ENCODE measurements around the gene ZNF407. TPM values are rescaled to one million over a fixed set of nuclear protein-coding genes. Genes with fewer than 3 reads are reported as not detected.

Gene ZNF407
- total RNA-seq, 1 donor from 2014 or later: 14.2 TPM

DNA sequence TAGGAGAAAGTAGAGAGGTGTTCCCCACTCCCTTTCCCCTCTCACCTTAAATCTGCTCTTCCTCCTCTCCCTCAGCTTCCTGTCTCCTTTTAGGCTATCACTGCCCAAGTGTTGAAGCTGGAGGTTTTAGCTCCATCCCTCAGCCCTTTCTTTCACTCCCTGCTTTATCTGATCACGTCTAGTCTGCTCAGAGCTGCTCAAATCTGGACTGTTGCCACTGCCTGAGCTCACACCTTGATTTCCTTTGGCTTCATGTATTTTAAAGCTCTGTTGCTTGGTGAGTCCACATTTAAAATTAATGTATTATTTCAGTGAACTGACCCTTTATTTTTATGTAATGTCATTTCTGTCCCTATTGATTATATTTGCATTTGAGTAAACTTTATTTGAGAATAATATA is 374.7 kb downstream of the ZNF407 start:
- Mint-ChIP-seq H3K36me3 (ENCODE audit: unreplicated experiment) (no peaks in the 10 kb centered on the region), H3K27me3 (ENCODE audit: unreplicated experiment) (no peaks in the 10 kb centered on the region), H3K4me3 (ENCODE audit: unreplicated experiment) (no peak overlapping the region), H3K4me1 (ENCODE audit: unreplicated experiment) (no peaks in the 10 kb centered on the region), H3K9me3 (ENCODE audit: unreplicated experiment) (peaks cover 6% of the 10 kb centered on the region), H3K27ac (ENCODE audit: unreplicated experiment) (no peak overlapping the region)
- no peak for DNase-seq (ENCODE audit: extremely low spot score, unreplicated experiment)
- TF ChIP-seq, protein P1, sequence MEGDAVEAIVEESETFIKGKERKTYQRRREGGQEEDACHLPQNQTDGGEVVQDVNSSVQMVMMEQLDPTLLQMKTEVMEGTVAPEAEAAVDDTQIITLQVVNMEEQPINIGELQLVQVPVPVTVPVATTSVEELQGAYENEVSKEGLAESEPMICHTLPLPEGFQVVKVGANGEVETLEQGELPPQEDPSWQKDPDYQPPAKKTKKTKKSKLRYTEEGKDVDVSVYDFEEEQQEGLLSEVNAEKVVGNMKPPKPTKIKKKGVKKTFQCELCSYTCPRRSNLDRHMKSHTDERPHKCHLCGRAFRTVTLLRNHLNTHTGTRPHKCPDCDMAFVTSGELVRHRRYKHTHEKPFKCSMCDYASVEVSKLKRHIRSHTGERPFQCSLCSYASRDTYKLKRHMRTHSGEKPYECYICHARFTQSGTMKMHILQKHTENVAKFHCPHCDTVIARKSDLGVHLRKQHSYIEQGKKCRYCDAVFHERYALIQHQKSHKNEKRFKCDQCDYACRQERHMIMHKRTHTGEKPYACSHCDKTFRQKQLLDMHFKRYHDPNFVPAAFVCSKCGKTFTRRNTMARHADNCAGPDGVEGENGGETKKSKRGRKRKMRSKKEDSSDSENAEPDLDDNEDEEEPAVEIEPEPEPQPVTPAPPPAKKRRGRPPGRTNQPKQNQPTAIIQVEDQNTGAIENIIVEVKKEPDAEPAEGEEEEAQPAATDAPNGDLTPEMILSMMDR (IDR thresholded peaks at IDR 0.05): no peak

DNA sequence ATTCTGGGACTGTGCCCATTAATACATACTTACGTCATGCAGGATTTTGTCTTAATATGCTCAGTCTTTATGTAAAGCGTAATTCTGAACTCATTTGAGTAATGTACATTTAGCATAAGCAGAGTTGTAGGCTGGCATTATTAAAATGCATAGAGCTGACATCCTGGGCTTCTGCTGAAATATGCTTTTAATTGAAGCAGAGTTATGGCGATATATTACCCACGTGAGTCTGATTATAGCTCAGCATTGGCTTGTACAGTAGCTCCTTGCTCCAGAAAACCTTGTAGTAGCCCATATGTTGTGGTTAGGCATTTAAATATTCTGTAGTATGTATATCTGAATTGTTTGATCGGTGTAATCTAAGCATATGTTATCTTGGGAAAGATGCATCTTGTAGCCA is 377.3 kb downstream of the ZNF407 start:
- TF ChIP-seq, protein P1 (IDR thresholded peaks at IDR 0.05): no peak
- H3K4me3 Mint-ChIP-seq (ENCODE audit: unreplicated experiment): no peak overlapping the region
- no peaks in the 10 kb centered on the region for H3K4me1 Mint-ChIP-seq (ENCODE audit: unreplicated experiment)
- H3K27ac Mint-ChIP-seq (ENCODE audit: unreplicated experiment): no peak overlapping the region
- no peaks in the 10 kb centered on the region for H3K27me3 Mint-ChIP-seq (ENCODE audit: unreplicated experiment)
- no peaks in the 10 kb centered on the region for H3K36me3 Mint-ChIP-seq (ENCODE audit: unreplicated experiment)
- DNase-seq (ENCODE audit: extremely low spot score, unreplicated experiment): no peak
- no peaks in the 10 kb centered on the region for H3K9me3 Mint-ChIP-seq (ENCODE audit: unreplicated experiment)

DNA sequence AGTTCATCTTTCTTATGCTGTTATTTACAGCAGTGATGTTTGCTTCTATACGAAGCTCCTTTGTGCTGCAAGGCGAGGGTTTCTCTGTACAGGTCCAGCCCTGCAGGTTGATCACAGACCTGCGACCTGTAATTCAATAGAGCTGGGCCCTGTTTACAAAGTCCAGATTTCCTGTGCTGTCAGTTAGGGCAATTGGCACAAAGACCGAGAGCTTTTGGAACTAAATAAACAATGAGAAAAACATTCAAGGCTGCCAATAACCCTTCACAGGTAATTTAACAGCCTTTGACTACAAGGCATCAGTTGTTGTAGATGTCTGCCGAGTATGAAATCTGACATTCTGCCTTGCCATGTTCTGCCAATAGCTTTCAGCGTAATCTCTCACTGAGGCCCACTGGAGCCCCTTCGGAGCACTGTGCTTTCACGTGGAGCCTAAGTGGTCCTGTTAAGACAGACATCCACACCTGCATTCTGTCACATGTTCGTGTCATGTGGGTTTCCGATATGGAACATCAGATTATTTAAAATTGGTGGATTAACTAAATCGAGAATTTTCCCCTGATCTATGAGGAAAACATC is 378.8 kb downstream of the ZNF407 start:
- DNase-seq (ENCODE audit: extremely low spot score, unreplicated experiment): no peak
- no peaks in the 10 kb centered on the region for H3K27me3 Mint-ChIP-seq (ENCODE audit: unreplicated experiment)
- TF ChIP-seq, protein P1 (IDR thresholded peaks at IDR 0.05): no peak
- H3K4me3 Mint-ChIP-seq (ENCODE audit: unreplicated experiment): no peak overlapping the region
- H3K27ac Mint-ChIP-seq (ENCODE audit: unreplicated experiment): no peak overlapping the region
- H3K9me3 Mint-ChIP-seq (ENCODE audit: unreplicated experiment): no peaks in the 10 kb centered on the region
- no peaks in the 10 kb centered on the region for H3K4me1 Mint-ChIP-seq (ENCODE audit: unreplicated experiment)
- H3K36me3 Mint-ChIP-seq (ENCODE audit: unreplicated experiment): no peaks in the 10 kb centered on the region

DNA sequence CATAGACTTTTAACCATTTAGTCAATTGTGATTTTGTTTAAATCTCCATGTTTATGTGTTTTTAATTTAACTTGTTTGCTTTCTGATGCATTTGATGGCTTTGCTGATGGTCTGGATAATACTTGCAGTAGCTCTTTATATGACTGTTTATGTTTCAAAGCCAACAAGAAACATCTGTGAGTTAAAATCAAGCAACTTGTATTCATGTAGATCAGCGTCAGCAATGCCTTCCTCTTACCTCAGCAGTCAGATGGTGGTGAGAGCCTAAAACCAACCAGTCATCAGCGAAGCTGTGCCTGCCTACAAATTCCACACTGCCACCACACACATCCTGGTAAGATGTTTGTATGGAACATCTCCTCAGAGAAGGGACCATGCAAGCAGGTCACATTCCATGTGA is 379.4 kb downstream of the ZNF407 start:
- TF ChIP-seq, protein P1 (IDR thresholded peaks at IDR 0.05): no peak
- Mint-ChIP-seq H3K9me3 (ENCODE audit: unreplicated experiment) (no peaks in the 10 kb centered on the region), H3K4me1 (ENCODE audit: unreplicated experiment) (no peaks in the 10 kb centered on the region), H3K27me3 (ENCODE audit: unreplicated experiment) (no peaks in the 10 kb centered on the region), H3K27ac (ENCODE audit: unreplicated experiment) (no peak overlapping the region), H3K36me3 (ENCODE audit: unreplicated experiment) (no peaks in the 10 kb centered on the region), H3K4me3 (ENCODE audit: unreplicated experiment) (no peak overlapping the region)
- DNase-seq (ENCODE audit: extremely low spot score, unreplicated experiment): no peak

DNA sequence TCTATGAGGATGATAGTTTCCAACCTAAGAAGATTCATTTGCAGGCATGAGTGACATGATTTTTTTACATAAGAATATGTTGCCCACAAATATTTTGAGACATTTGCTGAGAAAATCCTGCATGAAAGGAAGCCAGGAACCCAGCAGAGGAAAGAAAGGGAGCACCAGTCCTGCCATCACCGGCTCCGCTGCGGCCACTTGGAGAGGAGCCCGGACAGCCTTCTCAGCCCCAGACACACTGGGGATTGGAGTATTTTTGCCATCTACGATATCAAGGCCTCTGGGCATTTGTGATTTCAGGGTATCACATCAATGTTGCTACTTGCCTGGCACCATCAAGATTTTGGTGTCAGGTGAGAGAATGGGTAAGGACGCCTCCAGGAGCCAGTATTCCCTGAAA is 383.0 kb downstream of the ZNF407 start:
- Mint-ChIP-seq H3K27me3 (ENCODE audit: unreplicated experiment) (no peaks in the 10 kb centered on the region), H3K27ac (ENCODE audit: unreplicated experiment) (no peak overlapping the region), H3K4me3 (ENCODE audit: unreplicated experiment) (no peak overlapping the region), H3K9me3 (ENCODE audit: unreplicated experiment) (no peaks in the 10 kb centered on the region), H3K4me1 (ENCODE audit: unreplicated experiment) (no peaks in the 10 kb centered on the region), H3K36me3 (ENCODE audit: unreplicated experiment) (no peaks in the 10 kb centered on the region)
- TF ChIP-seq, protein P1 (IDR thresholded peaks at IDR 0.05): no peak
- no peak for DNase-seq (ENCODE audit: extremely low spot score, unreplicated experiment)
